ENCODE results near the gene FAM43B.

Gene FAM43B

DNA sequence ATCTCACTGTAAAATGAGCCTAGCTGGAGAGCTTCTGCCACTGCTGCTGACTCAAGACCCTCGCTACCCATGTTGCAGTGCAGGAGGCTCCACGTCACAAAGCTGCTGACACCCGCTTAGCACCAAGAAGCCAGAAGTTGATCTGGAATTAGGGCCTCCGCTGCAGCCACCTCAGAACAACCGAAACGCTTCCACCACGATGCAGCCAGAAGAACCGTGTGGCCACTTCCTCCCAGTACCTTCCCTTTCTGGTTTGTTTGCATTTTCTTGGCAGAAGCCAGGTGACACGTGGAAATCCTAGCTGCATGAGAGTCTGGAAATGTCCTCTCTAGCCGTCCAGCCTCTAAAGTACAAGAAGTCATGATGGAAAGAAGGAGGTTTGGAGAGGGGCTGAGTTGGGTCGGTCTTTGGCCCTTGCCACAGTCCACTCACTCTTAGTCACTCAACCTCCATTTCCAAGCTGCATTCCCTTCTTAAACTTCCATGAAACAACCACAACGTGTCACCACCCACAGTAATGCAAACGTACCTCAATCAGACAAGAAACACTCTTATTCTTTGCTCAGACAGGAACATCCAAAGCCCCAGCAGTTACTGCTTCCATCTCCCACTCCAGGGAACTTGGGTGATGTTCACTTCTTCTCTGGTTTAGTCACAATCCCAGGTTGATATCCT, 26.5 kb downstream of the FAM43B start:
- DNase-seq (ENCODE audit: low read depth): no peak
- TF ChIP-seq, protein P1, sequence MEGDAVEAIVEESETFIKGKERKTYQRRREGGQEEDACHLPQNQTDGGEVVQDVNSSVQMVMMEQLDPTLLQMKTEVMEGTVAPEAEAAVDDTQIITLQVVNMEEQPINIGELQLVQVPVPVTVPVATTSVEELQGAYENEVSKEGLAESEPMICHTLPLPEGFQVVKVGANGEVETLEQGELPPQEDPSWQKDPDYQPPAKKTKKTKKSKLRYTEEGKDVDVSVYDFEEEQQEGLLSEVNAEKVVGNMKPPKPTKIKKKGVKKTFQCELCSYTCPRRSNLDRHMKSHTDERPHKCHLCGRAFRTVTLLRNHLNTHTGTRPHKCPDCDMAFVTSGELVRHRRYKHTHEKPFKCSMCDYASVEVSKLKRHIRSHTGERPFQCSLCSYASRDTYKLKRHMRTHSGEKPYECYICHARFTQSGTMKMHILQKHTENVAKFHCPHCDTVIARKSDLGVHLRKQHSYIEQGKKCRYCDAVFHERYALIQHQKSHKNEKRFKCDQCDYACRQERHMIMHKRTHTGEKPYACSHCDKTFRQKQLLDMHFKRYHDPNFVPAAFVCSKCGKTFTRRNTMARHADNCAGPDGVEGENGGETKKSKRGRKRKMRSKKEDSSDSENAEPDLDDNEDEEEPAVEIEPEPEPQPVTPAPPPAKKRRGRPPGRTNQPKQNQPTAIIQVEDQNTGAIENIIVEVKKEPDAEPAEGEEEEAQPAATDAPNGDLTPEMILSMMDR (IDR thresholded peaks at IDR 0.05; ENCODE audit: low read length, missing control alignments): no peak
- H3K4me3 ChIP-seq (replicated peaks; ENCODE audit: low read depth, low read length): no peak overlapping the region

DNA sequence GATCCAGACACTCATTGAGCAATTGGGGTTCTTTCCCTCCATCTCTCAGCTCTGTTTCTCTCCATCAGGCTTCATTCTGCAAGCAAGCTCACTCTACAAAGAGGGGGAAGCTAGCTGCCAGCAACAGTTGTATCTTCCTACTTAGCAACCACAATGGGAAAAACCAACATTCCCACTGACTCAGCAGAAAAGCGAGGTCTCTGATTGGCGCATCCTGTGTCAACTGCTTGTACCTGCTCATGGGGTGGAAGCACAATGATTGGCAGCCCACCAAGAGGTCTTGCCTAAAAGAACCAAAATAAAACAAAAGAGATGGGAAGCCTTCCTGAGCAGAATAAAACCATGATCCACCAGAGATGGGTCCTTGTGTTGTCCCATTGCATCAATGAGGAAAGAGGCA, 32.5 kb downstream of the FAM43B start:
- H3K4me3 ChIP-seq (replicated peaks; ENCODE audit: low read depth, low read length): no peak overlapping the region
- TF ChIP-seq, protein P1 (IDR thresholded peaks at IDR 0.05; ENCODE audit: low read length, missing control alignments): no peak
- DNase-seq (ENCODE audit: low read depth): peak; percentile 48

DNA sequence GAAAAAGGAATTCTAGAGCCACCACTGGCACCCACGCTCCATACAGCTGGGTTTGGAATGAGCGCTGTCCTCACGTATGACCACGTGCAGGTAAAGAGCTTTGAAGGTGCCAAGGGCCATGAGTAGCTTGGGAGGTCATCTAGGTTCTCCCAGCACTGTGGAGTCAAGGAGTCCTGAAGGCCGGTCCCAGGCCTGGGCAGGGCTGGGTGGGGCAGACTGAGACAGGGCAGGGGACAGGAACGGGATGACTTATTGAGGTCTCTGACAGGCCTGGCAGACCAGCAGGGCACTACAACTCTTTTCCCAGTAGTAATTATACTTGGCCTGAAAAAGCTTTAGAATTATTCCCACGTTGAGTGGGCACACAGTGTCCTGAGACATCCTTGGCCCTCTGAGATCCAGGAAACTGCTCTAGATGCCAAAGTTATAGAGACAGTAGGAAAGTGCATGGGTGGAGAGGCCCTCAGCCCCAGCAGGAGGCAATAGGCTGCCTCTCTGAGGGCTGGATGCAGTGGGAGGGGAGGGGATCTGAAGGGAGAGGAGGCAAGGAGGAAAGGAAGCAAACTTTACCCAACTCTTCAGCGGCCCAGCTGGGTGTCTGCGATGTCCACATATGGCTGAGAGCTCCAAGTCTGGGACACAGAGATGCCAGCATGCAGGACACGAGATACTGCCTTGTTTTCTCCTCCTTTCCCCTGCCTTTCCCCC, 34.7 kb downstream of the FAM43B start:
- TF ChIP-seq, protein P1 (IDR thresholded peaks at IDR 0.05; ENCODE audit: low read length, missing control alignments): no peak
- DNase-seq (ENCODE audit: low read depth): no peak
- H3K4me3 ChIP-seq (replicated peaks; ENCODE audit: low read depth, low read length): no peak overlapping the region

DNA sequence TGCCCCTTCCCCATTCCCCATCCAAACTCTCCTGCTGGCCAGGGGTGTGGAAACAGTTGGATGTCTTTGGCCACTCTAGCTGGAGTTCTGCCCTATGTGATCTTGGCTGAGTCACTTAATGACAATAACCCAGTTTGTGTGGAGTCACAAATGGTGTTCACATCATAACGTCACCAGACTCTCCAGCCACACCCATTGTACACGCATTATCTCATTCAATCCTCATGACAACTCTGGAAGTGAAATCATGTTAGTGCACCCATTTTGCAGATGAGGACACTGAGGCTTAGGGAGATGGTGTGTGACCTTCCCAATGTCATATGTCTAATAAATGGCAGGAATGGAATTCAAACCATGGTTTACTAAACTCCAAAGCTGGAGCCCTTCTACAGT, 35.3 kb downstream of the FAM43B start:
- H3K4me3 ChIP-seq (replicated peaks; ENCODE audit: low read depth, low read length): no peak overlapping the region
- peak; percentile 23 for DNase-seq (ENCODE audit: low read depth)
- TF ChIP-seq, protein P1 (IDR thresholded peaks at IDR 0.05; ENCODE audit: low read length, missing control alignments): no peak

DNA sequence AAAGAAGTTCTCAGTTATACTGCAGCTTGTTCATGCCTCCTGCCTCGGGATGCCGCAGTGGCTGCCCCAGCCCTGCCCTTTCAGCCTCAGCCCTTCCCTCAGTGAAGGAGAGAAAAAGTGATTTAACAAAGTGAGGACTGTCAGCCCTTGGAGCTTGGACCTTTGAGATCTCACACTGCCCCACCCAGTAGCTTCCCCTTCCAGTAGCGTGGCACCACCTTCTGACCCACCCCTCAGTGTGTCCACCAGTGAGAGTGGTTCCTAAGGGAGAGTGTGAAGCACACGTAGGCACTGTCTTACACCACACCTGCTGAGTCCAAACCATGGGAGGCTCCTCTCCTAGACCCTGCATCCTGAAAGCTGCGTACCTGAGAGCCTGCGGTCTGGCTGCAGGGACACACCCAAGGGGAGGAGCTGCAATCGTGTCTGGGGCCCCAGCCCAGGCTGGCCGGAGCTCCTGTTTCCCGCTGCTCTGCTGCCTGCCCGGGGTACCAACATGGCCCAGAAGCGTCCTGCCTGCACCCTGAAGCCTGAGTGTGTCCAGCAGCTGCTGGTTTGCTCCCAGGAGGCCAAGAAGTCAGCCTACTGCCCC, 36.4 kb downstream of the FAM43B start, which contains the start of gene CDA:
CDA (plus strand) TSS at position 464 of the 592 bp plus-strand sequence; CDS start at position 497, 33 bp downstream.
- no peak for DNase-seq (ENCODE audit: low read depth)
- no peak within 1 kb of the TSS for H3K4me3 ChIP-seq (replicated peaks; ENCODE audit: low read depth, low read length)
- TF ChIP-seq, protein P1 (IDR thresholded peaks at IDR 0.05; ENCODE audit: low read length, missing control alignments): no peak

DNA sequence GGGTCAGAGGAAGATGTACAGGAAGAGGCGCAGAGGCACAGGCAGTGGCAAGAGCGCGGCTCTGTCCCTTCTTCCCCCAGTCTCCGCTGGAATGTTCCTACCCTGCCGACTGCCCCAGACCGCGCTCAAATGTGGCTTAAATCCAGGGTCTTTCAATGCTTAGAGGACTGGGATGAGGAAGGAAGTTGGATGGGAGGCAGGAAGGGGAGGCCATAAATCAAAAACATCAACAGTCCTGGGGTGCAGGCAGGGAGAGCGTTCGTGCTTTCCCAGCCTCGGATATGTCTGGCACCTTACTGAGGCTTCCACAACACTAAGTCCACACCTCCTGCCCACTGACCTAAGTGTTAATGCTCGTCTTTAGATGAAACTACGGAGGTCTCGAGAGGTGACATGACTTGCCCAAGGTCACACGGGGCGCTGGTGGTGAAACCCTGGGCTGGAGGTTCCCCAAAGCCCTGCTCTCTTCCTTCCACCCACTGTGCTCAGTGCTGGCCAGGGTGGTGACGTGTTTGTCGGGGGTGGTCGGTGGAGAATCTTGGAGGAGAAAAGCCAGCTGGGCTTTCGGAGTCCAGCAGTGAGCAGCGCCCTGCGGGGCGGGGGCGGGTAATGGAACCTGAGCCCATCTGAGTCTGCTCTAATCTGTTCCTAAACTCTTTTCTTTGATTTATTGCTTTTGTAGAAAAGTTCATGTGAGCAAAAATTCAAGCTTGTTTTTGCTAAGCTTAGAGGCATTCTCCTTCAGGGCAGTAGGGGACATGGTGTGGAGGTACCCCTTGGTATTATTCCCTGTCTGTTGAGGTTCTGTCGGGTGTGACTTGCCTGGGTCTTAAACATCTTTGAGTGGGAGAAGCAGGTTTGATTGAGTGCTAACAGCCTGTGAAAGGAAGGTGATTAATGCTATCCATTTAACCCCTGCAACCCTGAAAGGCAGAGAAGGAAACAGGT, 37.2 kb downstream of the FAM43B start:
- H3K4me3 ChIP-seq (replicated peaks; ENCODE audit: low read depth, low read length): no peak overlapping the region
- TF ChIP-seq, protein P1 (IDR thresholded peaks at IDR 0.05; ENCODE audit: low read length, missing control alignments): no peak
- peak; percentile 49 for DNase-seq (ENCODE audit: low read depth)
